T-cell (primary cell): ENCODE data around the gene MEGF10. TPM values are rescaled to one million over a fixed set of nuclear protein-coding genes. Genes with fewer than 3 reads are reported as not detected.

Source experiments
- ATAC-seq, 4 experiments: fragments of 200-7000 bp in 3 of 4; fragments of 150-1000 bp in 1 of 4; cut with Tn5 transposase; replicated peaks in 1 of 4; 1 replicate in 3 of 4; 2 replicates in 1 of 4; pipeline ENCODE4 v1.10.0; 2021; ENCODE audit warnings: moderate library complexity in 3 of 4, mild to moderate bottlenecking in 2 of 4, moderate number of reproducible peaks in 1 of 4
- CTCF ChIA-PET, 2 donors: fragments of 300-600 bp; sonication (Branson Sonifier 250); formaldehyde crosslinking; loops; one replicate each; lab custom pipeline; 2022; ENCODE audit warnings: antibody characterized with exemption in 2 of 2; lab: Charles Lee
- POLR2A ChIA-PET, 2 donors: fragments of 300-600 bp; sonication (Branson Sonifier 250); formaldehyde crosslinking; loops; one replicate each; lab custom pipeline; 2022; ENCODE audit warnings: antibody characterized with exemption in 2 of 2; lab: Charles Lee
- DNase-seq, 35 experiments: peaks; one replicate each; pipeline versions ENCODE4 v3.0.0 to v3.0.0-alpha.2; 2013 to 2023
- H3K27ac ChIP-seq: one replicate; pipeline ENCODE4 v1.5.1; 2013; ENCODE audit warnings: low read length
- H3K27me3 ChIP-seq, 2 experiments: replicated peaks in 1 of 2; 1 replicate in 1 of 2; 2 replicates in 1 of 2; pipeline versions ENCODE4 v1.6.1 to v1.7.0; 2013; ENCODE audit warnings: low read length in 1 of 2, mixed read lengths in 1 of 2; ENCODE audit not compliant: control insufficient read depth in 2 of 2, insufficient read depth in 2 of 2; ENCODE audit errors: extremely low read depth in 1 of 2
- H3K36me3 ChIP-seq, 2 donors: 1 replicate in 1 of 2; 2 replicates in 1 of 2; pipeline versions ENCODE4 v1.6.1 to v1.7.0; 2013; ENCODE audit warnings: low read length in 1 of 2; ENCODE audit not compliant: control insufficient read depth in 2 of 2, insufficient read depth in 1 of 2; ENCODE audit errors: extremely low read depth in 1 of 2
- H3K4me1 ChIP-seq, 2 experiments: 1 replicate in 1 of 2; 2 replicates in 1 of 2; pipeline versions ENCODE4 v1.6.1 to v1.7.0; 2013; ENCODE audit warnings: low read length in 2 of 2, mixed read lengths in 1 of 2; ENCODE audit not compliant: insufficient read depth in 2 of 2, control insufficient read depth in 1 of 2; ENCODE audit errors: extremely low read depth in 1 of 2
- H3K4me3 ChIP-seq, 2 donors: 1 replicate in 1 of 2; 2 replicates in 1 of 2; pipeline versions ENCODE4 v1.5.1 to v1.7.0; 2013; ENCODE audit warnings: mild to moderate bottlenecking in 2 of 2, low read length in 1 of 2, moderate library complexity in 1 of 2; ENCODE audit not compliant: control insufficient read depth in 1 of 2; ENCODE audit errors: extremely low read depth in 1 of 2
- H3K9me3 ChIP-seq: 2 replicates; pipeline ENCODE4 v1.7.0; 2013
- H3K27ac Mint-ChIP-seq, 2 donors: one replicate each; pipeline ENCODE4 v1.8.0; 2020 to 2021; ENCODE audit warnings: mild to moderate bottlenecking in 2 of 2, mixed read lengths in 2 of 2
- H3K27me3 Mint-ChIP-seq, 2 donors: one replicate each; pipeline ENCODE4 v1.8.0; 2021 to 2022; ENCODE audit warnings: mixed read lengths in 2 of 2
- H3K36me3 Mint-ChIP-seq: one replicate; pipeline ENCODE4 v1.8.0; 2021; ENCODE audit warnings: mixed read lengths
- H3K4me1 Mint-ChIP-seq, 3 donors: one replicate each; pipeline ENCODE4 v1.8.0; 2020 to 2022; ENCODE audit warnings: mixed read lengths in 3 of 3, mild to moderate bottlenecking in 1 of 3
- H3K4me3 Mint-ChIP-seq, 3 donors: one replicate each; pipeline ENCODE4 v1.8.0; 2020 to 2022; ENCODE audit warnings: mild to moderate bottlenecking in 3 of 3, mixed read lengths in 3 of 3, moderate library complexity in 3 of 3
- H3K9me3 Mint-ChIP-seq, 3 donors: one replicate each; pipeline ENCODE4 v1.8.0; 2020 to 2022; ENCODE audit warnings: mixed read lengths in 3 of 3
- WGBS: methylation state at CpG from one replicate; pipeline ENCODE4 v1.1.5; 2013; ENCODE audit warnings: missing lambda C conversion rate; ENCODE audit not compliant: insufficient coverage; 5-methylcytosine and 5-hydroxymethylcytosine counted together
- total RNA-seq, 35 experiments: library from RNA in 6 of 35; stranded (reverse) in 6 of 35; fragments of 120-200 nt in 1 of 35; gene quantifications; one replicate each; pipeline versions ENCODE4 v1.2.1 to v1.2.4 and lab custom pipeline; 2013 to 2026

Gene MEGF10
- total RNA-seq, 5 donors from 2014 or later (not counting 1 experiment from before 2014, with no cell fraction given), result 0.06 to 0.89 (median 0.47) TPM; not detected in 2

DNA sequence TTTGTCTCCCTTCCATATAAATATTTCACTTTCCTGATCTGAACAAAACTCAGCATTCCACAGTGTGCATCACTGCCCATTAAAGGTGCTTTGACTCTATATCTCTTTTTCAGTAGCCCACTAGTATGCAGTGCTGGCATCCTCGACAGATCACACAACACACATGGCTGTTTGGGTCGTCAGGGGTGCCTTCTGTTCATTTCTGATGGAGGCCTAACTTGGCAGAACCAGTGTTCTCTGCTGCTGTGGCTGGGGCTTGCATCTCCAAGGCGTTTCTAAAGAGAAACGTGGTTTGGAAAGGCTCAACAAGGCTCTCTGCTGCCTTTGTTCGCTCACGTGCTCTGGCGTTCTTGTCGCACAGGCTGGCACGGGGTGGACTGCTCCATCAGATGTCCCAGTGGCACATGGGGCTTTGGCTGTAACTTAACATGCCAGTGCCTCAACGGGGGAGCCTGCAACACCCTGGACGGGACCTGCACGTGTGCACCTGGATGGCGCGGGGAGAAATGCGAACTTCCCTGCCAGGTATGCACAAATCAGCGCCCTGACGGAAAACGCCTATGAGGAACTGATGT lies 129.2 kb downstream of the MEGF10 start:
- H3K4me1 Mint-ChIP-seq, result no peaks in the 10 kb centered on the region
- peaks cover 0 to 7% of the 10 kb centered on the region in 2 experiments for H3K27me3 ChIP-seq
- ChIA-PET CTCF (no interaction called here), POLR2A (no interaction called here)
- no peak for DNase-seq
- 83% methylated on average over 18 of the region's 18 CpGs for WGBS
- H3K36me3 ChIP-seq, result no peaks in the 10 kb centered on the region
- ATAC-seq, result no peak
- H3K4me3 Mint-ChIP-seq, result no peak overlapping the region
- H3K27ac ChIP-seq, result no peak overlapping the region
- no peaks in the 10 kb centered on the region for H3K36me3 Mint-ChIP-seq
- H3K27ac Mint-ChIP-seq, result no peak overlapping the region
- H3K9me3 Mint-ChIP-seq, result no peaks in the 10 kb centered on the region
- no peaks in the 10 kb centered on the region for H3K4me1 ChIP-seq
- H3K27me3 Mint-ChIP-seq, result peaks cover 0 to 4% of the 10 kb centered on the region in 2 donors
- no peak overlapping the region for H3K4me3 ChIP-seq
- no peaks in the 10 kb centered on the region for H3K9me3 ChIP-seq

DNA sequence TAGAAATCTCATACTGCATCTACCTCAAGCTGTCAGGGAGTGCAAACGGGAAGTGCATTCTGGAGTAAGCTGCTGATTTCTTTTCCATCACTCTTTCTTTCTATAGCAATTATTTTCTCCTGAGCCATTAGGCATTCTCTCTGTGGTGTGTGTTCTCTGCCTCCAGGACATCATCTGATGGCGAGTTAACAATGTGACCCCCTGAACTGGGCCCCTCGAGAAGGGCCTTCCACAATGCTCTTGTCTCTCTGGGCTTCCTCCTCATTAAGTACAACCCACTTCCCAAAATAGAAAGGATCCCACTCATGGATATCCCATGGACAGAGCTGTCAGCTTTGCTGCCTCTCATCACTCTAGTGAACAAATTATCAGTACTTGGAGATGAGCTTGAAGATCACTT lies 130.2 kb downstream of the MEGF10 start:
- Mint-ChIP-seq H3K27ac (no peak overlapping the region), H3K27me3 (peaks cover 2 to 7% of the 10 kb centered on the region in 2 donors), H3K4me1 (no peaks in the 10 kb centered on the region), H3K9me3 (no peaks in the 10 kb centered on the region), H3K36me3 (no peaks in the 10 kb centered on the region), H3K4me3 (no peak overlapping the region)
- H3K4me3 ChIP-seq, result no peak overlapping the region
- ATAC-seq (no peak), DNase-seq (no peak)
- ChIA-PET CTCF (no interaction called here), POLR2A (interaction anchor here in 1 of 2 donors (0.6 kb wide), 1 partner anchor 21 kb away, joined by 3 read pairs; no protein-coding TSS in a partner anchor)
- WGBS, result 75% methylated on average over 2 of the region's 3 CpGs
- H3K27me3 ChIP-seq, result peaks cover 0 to 7% of the 10 kb centered on the region in 2 experiments
- no peaks in the 10 kb centered on the region for H3K36me3 ChIP-seq
- no peaks in the 10 kb centered on the region for H3K4me1 ChIP-seq
- no peak overlapping the region for H3K27ac ChIP-seq
- no peaks in the 10 kb centered on the region for H3K9me3 ChIP-seq

DNA sequence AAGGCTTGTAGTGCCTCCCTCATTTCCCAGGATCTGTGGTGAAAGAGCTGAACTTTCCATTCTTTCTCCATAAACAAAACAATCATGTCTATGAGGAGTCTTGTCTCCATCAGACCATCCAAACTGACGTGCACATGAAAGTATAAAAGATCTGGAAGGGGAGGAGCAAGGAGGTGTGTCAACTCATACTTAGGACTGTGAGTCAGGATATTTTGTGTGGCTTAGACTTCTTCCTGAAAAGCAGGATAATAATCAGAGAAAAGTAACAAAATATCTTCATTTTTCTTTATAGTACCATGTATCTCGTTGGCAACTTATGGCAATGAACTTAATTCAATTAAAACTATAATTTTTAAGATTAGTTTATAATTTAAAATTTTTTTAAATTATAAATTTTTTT lies 130.9 kb downstream of the MEGF10 start:
- no peaks in the 10 kb centered on the region for H3K4me1 ChIP-seq
- Mint-ChIP-seq H3K36me3 (no peaks in the 10 kb centered on the region), H3K4me1 (no peaks in the 10 kb centered on the region), H3K9me3 (no peaks in the 10 kb centered on the region), H3K27me3 (peaks cover 3 to 7% of the 10 kb centered on the region in 2 donors), H3K4me3 (no peak overlapping the region), H3K27ac (no peak overlapping the region)
- no peaks in the 10 kb centered on the region for H3K9me3 ChIP-seq
- H3K36me3 ChIP-seq, result no peaks in the 10 kb centered on the region
- ChIA-PET CTCF (no interaction called here), POLR2A (no interaction called here)
- DNase-seq, result no peak
- no peak overlapping the region for H3K27ac ChIP-seq
- peaks cover 0 to 7% of the 10 kb centered on the region in 2 experiments for H3K27me3 ChIP-seq
- no CpG with 5 or more reads among the region's 2 CpGs for WGBS
- H3K4me3 ChIP-seq, result no peak overlapping the region
- ATAC-seq, result no peak

DNA sequence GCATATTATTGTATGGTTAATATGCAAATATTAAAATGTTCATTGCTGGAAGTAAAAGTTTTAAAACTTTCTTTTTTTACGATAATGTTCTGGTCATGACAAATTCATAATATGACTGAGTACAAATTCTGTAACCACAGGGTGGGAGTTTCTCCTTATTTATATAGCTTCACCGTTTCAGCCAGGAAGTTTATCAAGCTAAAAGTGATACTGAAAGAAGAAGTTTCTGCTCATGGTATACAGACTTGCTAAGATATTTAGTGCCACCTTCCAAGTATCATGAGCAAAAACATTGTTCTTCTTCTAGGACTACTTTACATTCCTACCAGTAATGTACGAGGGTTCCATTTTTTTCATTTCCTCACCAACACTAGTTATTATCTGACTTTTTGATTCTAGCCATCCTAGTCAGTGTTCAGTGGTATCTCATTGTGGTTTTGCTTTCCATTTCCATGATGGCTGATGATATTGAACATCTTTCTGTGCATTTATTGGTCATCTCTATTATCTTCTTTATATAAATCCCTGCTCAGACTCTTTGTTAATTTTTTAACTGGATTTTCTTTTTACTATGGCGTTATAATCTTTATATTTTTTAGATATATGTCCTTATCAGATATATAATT lies 132.7 kb downstream of the MEGF10 start:
- ChIA-PET POLR2A (no interaction called here), CTCF (no interaction called here)
- Mint-ChIP-seq H3K27ac (no peak overlapping the region), H3K9me3 (no peaks in the 10 kb centered on the region), H3K4me1 (no peaks in the 10 kb centered on the region), H3K4me3 (no peak overlapping the region), H3K36me3 (no peaks in the 10 kb centered on the region), H3K27me3 (peaks cover 5 to 7% of the 10 kb centered on the region in 2 donors)
- Histone ChIP-seq H3K36me3 (no peaks in the 10 kb centered on the region), H3K9me3 (no peaks in the 10 kb centered on the region), H3K27me3 (peaks cover 0 to 11% of the 10 kb centered on the region in 2 experiments), H3K27ac (no peak overlapping the region), H3K4me3 (no peak overlapping the region), H3K4me1 (no peaks in the 10 kb centered on the region)
- ATAC-seq, result no peak
- no peak for DNase-seq
- WGBS, result no CpG with 5 or more reads among the region's 4 CpGs

DNA sequence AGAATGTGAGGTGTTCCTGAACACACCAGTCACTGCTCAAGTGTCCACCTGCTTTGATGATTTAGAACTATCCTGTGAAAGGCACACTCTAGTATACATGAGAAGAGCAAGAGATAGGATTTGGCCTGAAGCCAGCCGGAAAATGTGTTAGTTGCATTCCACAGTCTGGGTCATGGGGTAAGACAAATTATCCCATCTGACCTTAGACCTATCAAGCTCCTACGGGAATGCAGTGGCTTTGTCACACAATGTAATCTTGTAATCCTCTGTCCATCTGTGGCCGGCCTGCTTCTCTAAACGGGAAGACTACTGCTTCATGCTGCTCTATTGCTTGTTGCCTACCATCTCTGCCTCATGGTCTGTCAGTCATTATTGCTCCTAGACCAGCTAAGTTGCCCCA lies 134.4 kb downstream of the MEGF10 start:
- 88% methylated on average over 3 of the region's 4 CpGs for WGBS
- DNase-seq, result no peak

DNA sequence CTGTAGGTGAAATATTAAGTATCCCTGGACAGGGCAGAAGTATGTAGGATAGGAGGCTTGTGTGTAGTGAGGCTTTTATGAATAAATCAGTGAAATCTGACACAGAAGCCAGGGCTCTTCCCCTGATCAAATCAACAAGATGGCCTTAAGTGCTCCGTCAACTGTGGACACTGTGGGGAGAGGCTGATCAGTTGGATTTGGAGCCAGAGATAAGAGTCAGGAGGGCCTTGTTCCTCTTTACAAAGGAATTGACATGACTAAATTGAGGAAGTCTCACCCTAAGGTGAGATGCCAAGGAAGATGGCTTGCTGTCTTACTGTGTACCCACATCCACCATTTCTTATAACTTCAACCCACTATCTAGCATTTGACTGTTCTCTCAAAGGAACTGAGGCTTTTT lies 135.3 kb downstream of the MEGF10 start:
- Histone ChIP-seq H3K27me3 (peaks cover 0 to 7% of the 10 kb centered on the region in 2 experiments), H3K4me3 (no peak overlapping the region), H3K27ac (no peak overlapping the region), H3K9me3 (no peaks in the 10 kb centered on the region), H3K4me1 (no peaks in the 10 kb centered on the region), H3K36me3 (no peaks in the 10 kb centered on the region)
- no peaks in the 10 kb centered on the region for H3K9me3 Mint-ChIP-seq
- H3K4me3 Mint-ChIP-seq, result no peak overlapping the region
- H3K27ac Mint-ChIP-seq, result no peak overlapping the region
- ATAC-seq (no peak), DNase-seq (no peak)
- no peaks in the 10 kb centered on the region for H3K4me1 Mint-ChIP-seq
- no CpG with 5 or more reads among the region's 1 CpG for WGBS
- H3K27me3 Mint-ChIP-seq, result peaks cover 5 to 7% of the 10 kb centered on the region in 2 donors
- ChIA-PET CTCF (no interaction called here), POLR2A (no interaction called here)
- H3K36me3 Mint-ChIP-seq, result no peaks in the 10 kb centered on the region

More for the DNA sequence above, 134.4 kb downstream of the MEGF10 start:
- no peak overlapping the region for H3K27ac ChIP-seq
- Mint-ChIP-seq H3K27ac (no peak overlapping the region), H3K4me3 (no peak overlapping the region), H3K36me3 (no peaks in the 10 kb centered on the region), H3K9me3 (no peaks in the 10 kb centered on the region), H3K4me1 (no peaks in the 10 kb centered on the region), H3K27me3 (peaks cover 5 to 7% of the 10 kb centered on the region in 2 donors)
- H3K9me3 ChIP-seq, result no peaks in the 10 kb centered on the region
- no peaks in the 10 kb centered on the region for H3K36me3 ChIP-seq
- ChIA-PET POLR2A (no interaction called here), CTCF (no interaction called here)
- peaks cover 0 to 7% of the 10 kb centered on the region in 2 experiments for H3K27me3 ChIP-seq
- no peak for ATAC-seq
- H3K4me1 ChIP-seq, result no peaks in the 10 kb centered on the region
- no peak overlapping the region for H3K4me3 ChIP-seq
